K562 (cell line): ENCODE results near the gene DDX20. TPM values are rescaled to one million over a fixed set of nuclear protein-coding genes. Genes with fewer than 3 reads are reported as not detected.

Source experiments
- ATAC-seq: fragments of 200-7000 bp; cut with Tn5 transposase; 3 replicates; pipeline ENCODE4 v1.9.1; 2020; ENCODE audit warnings: moderate library complexity
- BruUV-seq: library from RNA; stranded (reverse); fragments of 400-500 nt; replicated peaks from 2 replicates; lab custom pipeline; 2021; lab: Mats Ljungman, UMichigan
- CTCF ChIA-PET: fragments of 300-600 bp; formaldehyde crosslinking; extraction: SDS; loops from one replicate; lab custom pipeline; 2021; ENCODE audit warnings: low intra/inter-chr PET ratio; lab: Yijun Ruan, JAX
- POLR2A ChIA-PET: fragments of 300-600, 350-650 bp; sonication (Branson Sonifier 250); formaldehyde crosslinking; extraction: SDS; loops from one replicate; lab custom pipeline; 2021; ENCODE audit warnings: antibody characterized with exemption, inconsistent platforms; lab: Yijun Ruan, JAX
- DNase-seq, 4 experiments: peaks; one replicate each; pipeline versions ENCODE4 v3.0.0 to v3.0.0-alpha.2; 2011 to 2018; ENCODE audit warnings: low spot score in 3 of 4, mixed read lengths in 3 of 4; ENCODE audit errors: extremely low read depth in 1 of 4
- FAIRE-seq: peaks from 2 replicates; lab custom pipeline; 2011; peaks lifted over from hg19 to GRCh38; lab: Jason Lieb, UNC
- H2AFZ ChIP-seq: 2 replicates; pipeline ENCODE4 v1.6.0; 2011; ENCODE audit warnings: low read depth, low read length, control low read depth, inconsistent platforms
- H3K27ac ChIP-seq: fragments of 200-600 bp; 3 replicates; pipeline ENCODE4 v1.8.0; 2011; ENCODE audit warnings: low read depth, mild to moderate bottlenecking, control low read depth, inconsistent platforms, low read length, moderate library complexity, mixed read lengths; ENCODE audit errors: extremely low read depth
- H3K27me3 ChIP-seq, 2 experiments: fragments of 300-600 bp in 1 of 2; 2 replicates in 1 of 2; 3 replicates in 1 of 2; pipeline versions ENCODE4 v1.6.0 to v1.8.0; 2011; ENCODE audit warnings: inconsistent platforms in 2 of 2, low read length in 2 of 2, mild to moderate bottlenecking in 1 of 2, mixed read lengths in 1 of 2, moderate library complexity in 1 of 2; ENCODE audit not compliant: control insufficient read depth in 2 of 2, insufficient read depth in 2 of 2
- H3K36me3 ChIP-seq: fragments of 300-600 bp; 3 replicates; pipeline ENCODE4 v1.8.0; 2011; ENCODE audit warnings: mild to moderate bottlenecking, low read length, inconsistent platforms; ENCODE audit not compliant: control insufficient read depth, insufficient read depth
- H3K4me1 ChIP-seq, 2 experiments: fragments of 200-600 bp in 1 of 2; replicated peaks in 1 of 2; 2 replicates in 1 of 2; 3 replicates in 1 of 2; pipeline versions ENCODE4 v1.5.1 to v1.8.0; 2011; ENCODE audit warnings: inconsistent platforms in 2 of 2, low read length in 2 of 2, mild to moderate bottlenecking in 1 of 2, mixed read lengths in 1 of 2, moderate library complexity in 1 of 2; ENCODE audit not compliant: control insufficient read depth in 2 of 2, insufficient read depth in 2 of 2
- H3K4me2 ChIP-seq: 2 replicates; pipeline ENCODE4 v1.6.1; 2011; ENCODE audit warnings: low read length, control low read depth, inconsistent platforms, mixed read lengths; ENCODE audit not compliant: insufficient read depth
- H3K4me3 ChIP-seq: fragments of 200-600 bp; sonication (generic), shearing (Covaris generic); 2 replicates; pipeline ENCODE4 v1.5.1; 2016; ENCODE audit warnings: control low read depth, inconsistent platforms
- H3K79me2 ChIP-seq: fragments of 200-600 bp; 3 replicates; pipeline ENCODE4 v1.8.0; 2011; ENCODE audit warnings: low read length, inconsistent platforms; ENCODE audit not compliant: control insufficient read depth, insufficient read depth
- H3K9ac ChIP-seq, 2 experiments: 2 replicates each; pipeline versions ENCODE4 v1.6.0 to v1.6.1; 2011; ENCODE audit warnings: low read depth in 2 of 2, low read length in 2 of 2, control low read depth in 1 of 2, inconsistent platforms in 1 of 2, mild to moderate bottlenecking in 1 of 2, mixed read lengths in 1 of 2; ENCODE audit not compliant: insufficient read depth in 1 of 2
- H3K9me1 ChIP-seq: one replicate; pipeline ENCODE4 v1.6.0; 2011; ENCODE audit warnings: inconsistent platforms, mild to moderate bottlenecking, low read length, moderate library complexity; ENCODE audit not compliant: control insufficient read depth, insufficient read depth
- H3K9me3 ChIP-seq: replicated peaks from 2 replicates; pipeline ENCODE4 v1.5.1; 2011; ENCODE audit warnings: low read depth, low read length, inconsistent platforms; ENCODE audit not compliant: control insufficient read depth, insufficient read depth
- H4K20me1 ChIP-seq: replicated peaks from 2 replicates; pipeline ENCODE4 v1.6.1; 2011; ENCODE audit warnings: low read length, inconsistent platforms, mixed read lengths; ENCODE audit not compliant: control insufficient read depth, insufficient read depth
- MAFK ChIP-seq: IDR thresholded peaks from 2 replicates; pipeline ENCODE4 v1.6.1; 2011; ENCODE audit warnings: low read length, improper control_type of control experiment
- RBM25 ChIP-seq: fragments of 200-400 bp; formaldehyde crosslinking; IDR thresholded peaks from 2 replicates; pipeline ENCODE4 v1.6.1; 2018; ENCODE audit warnings: low read length, low read depth, moderate library complexity; ENCODE audit not compliant: severe bottlenecking
- SRSF9 ChIP-seq: fragments of 200-400 bp; formaldehyde crosslinking; IDR thresholded peaks from 2 replicates; pipeline ENCODE4 v1.6.1; 2017; ENCODE audit warnings: low read depth, low read length, borderline replicate concordance
- ZNF408 ChIP-seq: fragments of 250-450 bp; sonication (Bioruptor Pico); IDR thresholded peaks from 2 replicates; pipeline ENCODE4 v1.4.0; 2020; ENCODE audit warnings: low read depth, mild to moderate bottlenecking, moderate library complexity
- ZNF584 ChIP-seq: fragments of 200-800 bp; sonication (Bioruptor generic); IDR thresholded peaks from 2 replicates; pipeline ENCODE4 v1.6.1; 2016; ENCODE audit warnings: low read depth, mild to moderate bottlenecking, missing genetic modification characterization, missing compliant biosample characterization
- ZNF589 ChIP-seq: fragments of 200-800 bp; sonication (Bioruptor generic); IDR thresholded peaks from 2 replicates; pipeline ENCODE4 v1.6.1; 2016; ENCODE audit warnings: low read depth, missing genetic modification characterization, missing compliant biosample characterization
- ZNF766 ChIP-seq: fragments of 200-800 bp; sonication (Bioruptor generic); conservative IDR thresholded peaks from 2 replicates; pipeline ENCODE4 v1.6.1; 2016; ENCODE audit warnings: missing genetic modification characterization, missing compliant biosample characterization
- whole genome bisulfite sequencing: fragments of 100-300 bp; shearing (Covaris generic); methylation state at CpG from one replicate; pipeline ENCODE4 v1.1.6; 2016; ENCODE audit warnings: low coverage, mixed read lengths; ENCODE audit not compliant: insufficient coverage; ENCODE audit errors: missing lambda C conversion rate; 5-methylcytosine and 5-hydroxymethylcytosine counted together
- in situ Hi-C: fragments of 300-500 bp; cut with MboI; formaldehyde crosslinking; loops from 4 replicates; pipeline ENCODE4 v1.15.0; 2018; ENCODE audit warnings: inconsistent platforms, mixed read lengths
- intact Hi-C: fragments of 100-400 bp; cut with micrococcal nuclease; formaldehyde crosslinking; loops from 2 replicates; pipeline ENCODE4 v1.14.2; 2022
- polyA plus RNA-seq, 8 experiments: library from polyadenylated mRNA; depleted of rRNA in 4 of 8; stranded (reverse) in 5 of 8; unstranded in 3 of 8; fragments of >200 nt; fragmentation: Nextera tagmentation in 2 of 8; fragmentation: Illumina TruSeq in 1 of 8; extraction: Ambion mirVana in 2 of 8; extraction: Trizol in 1 of 8; gene quantifications; 2 replicates each; pipeline versions ENCODE4 v1.2.1 to v1.2.3, GENCODE V29; 2011 to 2014; ENCODE audit warnings: inconsistent platforms in 1 of 8, missing spikeins in 1 of 8
- total RNA-seq, 7 experiments: library from RNA; depleted of rRNA in 6 of 7; stranded (reverse); fragments of >200 nt in 6 of 7; fragmentation: Illumina TruSeq in 2 of 7; extraction: Trizol in 2 of 7; gene quantifications; 2 replicates each; pipeline versions ENCODE4 v1.2.1 to v1.2.3, GENCODE V29; 2011 to 2021; ENCODE audit warnings: low replicate concordance in 1 of 7
- TF ChIP-seq, protein P1 (sequence below): fragments of 250-450 bp; sonication (Bioruptor Pico); IDR thresholded peaks from 2 replicates; pipeline ENCODE4 v1.8.0; 2021; ENCODE audit warnings: moderate library complexity, mild to moderate bottlenecking, inconsistent platforms
- TF ChIP-seq, protein P2 (sequence below): sonication (generic); IDR thresholded peaks from 2 replicates; pipeline ENCODE4 v1.6.1; 2016
- TF ChIP-seq, protein P3 (sequence below): sonication (generic); formaldehyde crosslinking; IDR thresholded peaks from 2 replicates; pipeline ENCODE4 v1.8.0; 2023; ENCODE audit warnings: mild to moderate bottlenecking, missing genetic modification reagents
- TF ChIP-seq, protein P4 (sequence below): fragments of 250-450 bp; sonication (Bioruptor Pico); IDR thresholded peaks from 2 replicates; pipeline ENCODE4 v1.4.0; 2020

Gene DDX20
- total and polyA plus RNA-seq, 9 of the 15 experiments (the other 6 are each of a cell fraction or from before 2014, with no cell fraction given): 8.3 to 33.4 (median 24.5) TPM

DNA sequence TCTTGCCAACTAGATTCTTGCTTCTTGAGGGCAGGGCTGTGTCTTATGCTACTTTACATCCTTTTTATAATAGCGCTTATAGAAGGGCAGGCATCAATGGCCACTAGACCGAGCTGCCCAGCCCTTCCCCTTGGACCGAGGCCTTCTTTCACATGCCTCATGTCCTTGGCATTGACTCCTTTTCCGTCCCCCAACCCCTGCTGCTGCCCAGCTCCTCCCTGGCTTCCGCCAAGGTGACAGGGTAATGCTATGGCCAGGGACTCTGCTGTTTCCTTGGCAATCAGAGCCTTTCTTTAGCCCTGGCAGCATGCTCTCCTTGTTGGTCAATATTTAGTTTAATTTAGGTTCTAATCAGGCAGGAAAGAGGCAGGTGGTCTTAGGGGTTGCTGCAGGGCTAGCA is 48.2 kb downstream of the DDX20 start:
- Histone ChIP-seq H3K4me2 (no peak overlapping the region), H3K79me2 (no peaks in the 10 kb centered on the region)
- no TSS peak for BruUV-seq
- in situ Hi-C loops: no loop called here
- DNase-seq: no peak
- TF ChIP-seq, protein P1, sequence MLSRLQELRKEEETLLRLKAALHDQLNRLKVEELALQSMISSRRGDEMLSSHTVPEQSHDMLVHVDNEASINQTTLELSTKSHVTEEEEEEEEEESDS (CRISPR knock-in tag): no peak
- no peak for TF ChIP-seq ZNF589 (CRISPR knock-in tag)
- TF ChIP-seq, protein P2, sequence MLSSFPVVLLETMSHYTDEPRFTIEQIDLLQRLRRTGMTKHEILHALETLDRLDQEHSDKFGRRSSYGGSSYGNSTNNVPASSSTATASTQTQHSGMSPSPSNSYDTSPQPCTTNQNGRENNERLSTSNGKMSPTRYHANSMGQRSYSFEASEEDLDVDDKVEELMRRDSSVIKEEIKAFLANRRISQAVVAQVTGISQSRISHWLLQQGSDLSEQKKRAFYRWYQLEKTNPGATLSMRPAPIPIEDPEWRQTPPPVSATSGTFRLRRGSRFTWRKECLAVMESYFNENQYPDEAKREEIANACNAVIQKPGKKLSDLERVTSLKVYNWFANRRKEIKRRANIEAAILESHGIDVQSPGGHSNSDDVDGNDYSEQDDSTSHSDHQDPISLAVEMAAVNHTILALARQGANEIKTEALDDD: no peak
- TF ChIP-seq, all 486 proteins: peak for 0
- ChIA-PET POLR2A (no interaction called here), CTCF (no interaction called here)
- Histone ChIP-seq H3K27me3 (peaks cover 49 to 71% of the 10 kb centered on the region in 2 experiments; a peak in 4 of 5 replicates), H3K9ac (no peak overlapping the region), H2AFZ (no peak overlapping the region), H3K27ac (no peak overlapping the region), H3K9me1 (no peaks in the 10 kb centered on the region), H4K20me1 (no peaks in the 10 kb centered on the region; the same call in none of the 2 replicates), H3K4me3 (no peak overlapping the region), H3K9me3 (no peaks in the 10 kb centered on the region), H3K4me1 (no peaks in the 10 kb centered on the region), H3K36me3 (no peaks in the 10 kb centered on the region)
- 1% methylated on average over 5 of the region's 5 CpGs for WGBS
- intact Hi-C loops: loop anchor here (5.0 kb wide), 1 partner anchor 58 kb away; no protein-coding TSS in a partner anchor
- no peak for FAIRE-seq
- no peak for ATAC-seq

DNA sequence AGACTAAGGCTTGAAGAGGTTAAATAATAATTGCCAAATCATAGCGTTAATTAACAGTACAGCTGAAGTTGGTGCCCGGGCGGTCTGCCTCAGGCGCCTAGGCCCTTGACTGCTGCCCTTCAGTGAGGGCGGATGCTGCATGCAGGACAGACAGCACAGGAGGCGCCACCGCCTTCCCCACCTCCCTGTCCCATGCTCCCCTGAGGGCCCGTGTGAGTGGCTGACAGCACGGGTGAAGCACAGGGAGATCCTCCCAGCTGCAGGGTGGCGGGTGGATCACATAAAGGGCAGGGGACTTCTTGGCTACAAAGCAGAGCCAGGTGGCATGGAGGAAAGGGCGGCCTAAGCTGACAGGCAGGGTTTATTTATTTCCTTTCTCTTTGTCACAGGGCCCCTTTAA is 49.1 kb downstream of the DDX20 start:
- Histone ChIP-seq H3K27ac (no peak overlapping the region), H3K4me1 (no peaks in the 10 kb centered on the region), H3K9me3 (no peaks in the 10 kb centered on the region), H3K9ac (no peak overlapping the region), H3K4me2 (no peak overlapping the region), H3K79me2 (no peaks in the 10 kb centered on the region), H3K9me1 (no peaks in the 10 kb centered on the region), H3K36me3 (no peaks in the 10 kb centered on the region), H3K27me3 (peaks cover 46 to 68% of the 10 kb centered on the region in 2 experiments; a peak in 4 of 5 replicates), H2AFZ (no peak overlapping the region), H3K4me3 (no peak overlapping the region), H4K20me1 (no peaks in the 10 kb centered on the region; the same call in none of the 2 replicates)
- intact Hi-C loops (loop anchor here (5.0 kb wide), 1 partner anchor 58 kb away; no protein-coding TSS in a partner anchor), in situ Hi-C loops (no loop called here)
- no TSS peak for BruUV-seq
- ATAC-seq (peak; percentile 29; the same call in 1 of the 3 replicates), DNase-seq (no peak), FAIRE-seq (no peak)
- POLR2A ChIA-PET: no interaction called here
- CTCF ChIA-PET: no interaction called here
- WGBS: 3% methylated on average over 11 of the region's 11 CpGs
- TF ChIP-seq RBM25: no peak
- TF ChIP-seq ZNF766: no peak
- no peak for TF ChIP-seq ZNF408 (CRISPR knock-in tag)
- TF ChIP-seq, protein P3, sequence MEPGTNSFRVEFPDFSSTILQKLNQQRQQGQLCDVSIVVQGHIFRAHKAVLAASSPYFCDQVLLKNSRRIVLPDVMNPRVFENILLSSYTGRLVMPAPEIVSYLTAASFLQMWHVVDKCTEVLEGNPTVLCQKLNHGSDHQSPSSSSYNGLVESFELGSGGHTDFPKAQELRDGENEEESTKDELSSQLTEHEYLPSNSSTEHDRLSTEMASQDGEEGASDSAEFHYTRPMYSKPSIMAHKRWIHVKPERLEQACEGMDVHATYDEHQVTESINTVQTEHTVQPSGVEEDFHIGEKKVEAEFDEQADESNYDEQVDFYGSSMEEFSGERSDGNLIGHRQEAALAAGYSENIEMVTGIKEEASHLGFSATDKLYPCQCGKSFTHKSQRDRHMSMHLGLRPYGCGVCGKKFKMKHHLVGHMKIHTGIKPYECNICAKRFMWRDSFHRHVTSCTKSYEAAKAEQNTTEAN (CRISPR knock-in tag): no peak
- no peak for TF ChIP-seq MAFK
- no peak for TF ChIP-seq ZNF584 (CRISPR knock-in tag)
- TF ChIP-seq SRSF9: no peak
- TF ChIP-seq, protein P4, sequence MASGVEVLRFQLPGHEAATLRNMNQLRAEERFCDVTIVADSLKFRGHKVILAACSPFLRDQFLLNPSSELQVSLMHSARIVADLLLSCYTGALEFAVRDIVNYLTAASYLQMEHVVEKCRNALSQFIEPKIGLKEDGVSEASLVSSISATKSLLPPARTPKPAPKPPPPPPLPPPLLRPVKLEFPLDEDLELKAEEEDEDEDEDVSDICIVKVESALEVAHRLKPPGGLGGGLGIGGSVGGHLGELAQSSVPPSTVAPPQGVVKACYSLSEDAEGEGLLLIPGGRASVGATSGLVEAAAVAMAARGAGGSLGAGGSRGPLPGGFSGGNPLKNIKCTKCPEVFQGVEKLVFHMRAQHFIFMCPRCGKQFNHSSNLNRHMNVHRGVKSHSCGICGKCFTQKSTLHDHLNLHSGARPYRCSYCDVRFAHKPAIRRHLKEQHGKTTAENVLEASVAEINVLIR (CRISPR knock-in tag): no peak
